Spleen (tissue), 7 donors: ENCODE data around the gene ZFYVE27.

Source experiments
- POLR2A ChIP-seq, 3 donors: fragments of 450-650 bp; IDR thresholded peaks; one replicate each; pipeline ENCODE4 v1.5.1; 2017; ENCODE audit warnings: antibody characterized with exemption in 3 of 3, mild to moderate bottlenecking in 1 of 3
- POLR2AphosphoS5 ChIP-seq, 3 donors: sonication (generic); formaldehyde crosslinking; IDR thresholded peaks; one replicate each; pipeline ENCODE4 v1.5.1; 2017; ENCODE audit warnings: antibody characterized with exemption in 3 of 3
- TF ChIP-seq, protein P1 (sequence below), 11 experiments: fragments of 200-600 bp in 7 of 11; fragments of 450-650 bp in 4 of 11; sonication (generic) in 4 of 11; IDR thresholded peaks in 8 of 11; conservative IDR thresholded peaks in 3 of 11; 1 replicate in 7 of 11; 2 replicates in 4 of 11; pipeline versions ENCODE4 v1.4.0 to v1.8.0; 2016 to 2021; ENCODE audit warnings: antibody characterized with exemption in 11 of 11, inconsistent platforms in 4 of 11, mild to moderate bottlenecking in 1 of 11
- donor health status: DM: no; HTN: no; CAD: no; lungs with moderate emphysema.
- donor health status: DM: no; HTN: no; CAD: no.
- donor health status: DM: no; HTN: no; CAD: no.

DNA sequence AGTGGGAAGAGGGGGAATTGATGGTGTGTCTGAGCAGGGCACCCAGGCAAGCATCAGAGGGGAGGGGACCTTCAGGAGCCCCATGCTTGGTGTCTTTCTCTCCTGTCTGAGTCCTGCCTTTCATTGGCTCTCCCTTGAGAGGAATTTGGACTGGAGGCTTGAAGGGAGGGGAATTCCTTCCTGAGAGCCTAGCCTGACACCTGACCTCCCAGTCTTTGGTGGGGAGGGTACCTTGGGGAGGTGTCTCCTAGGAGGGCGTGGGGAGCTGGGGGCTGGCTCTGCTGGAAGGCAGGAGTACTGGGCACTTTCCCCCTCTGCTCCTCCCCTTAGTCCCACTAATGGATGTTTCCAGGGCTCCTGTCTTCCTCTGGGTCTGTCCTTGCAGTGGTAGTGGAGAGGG, 36.2 kb downstream of the ZFYVE27 start:
- TF ChIP-seq, protein P1, sequence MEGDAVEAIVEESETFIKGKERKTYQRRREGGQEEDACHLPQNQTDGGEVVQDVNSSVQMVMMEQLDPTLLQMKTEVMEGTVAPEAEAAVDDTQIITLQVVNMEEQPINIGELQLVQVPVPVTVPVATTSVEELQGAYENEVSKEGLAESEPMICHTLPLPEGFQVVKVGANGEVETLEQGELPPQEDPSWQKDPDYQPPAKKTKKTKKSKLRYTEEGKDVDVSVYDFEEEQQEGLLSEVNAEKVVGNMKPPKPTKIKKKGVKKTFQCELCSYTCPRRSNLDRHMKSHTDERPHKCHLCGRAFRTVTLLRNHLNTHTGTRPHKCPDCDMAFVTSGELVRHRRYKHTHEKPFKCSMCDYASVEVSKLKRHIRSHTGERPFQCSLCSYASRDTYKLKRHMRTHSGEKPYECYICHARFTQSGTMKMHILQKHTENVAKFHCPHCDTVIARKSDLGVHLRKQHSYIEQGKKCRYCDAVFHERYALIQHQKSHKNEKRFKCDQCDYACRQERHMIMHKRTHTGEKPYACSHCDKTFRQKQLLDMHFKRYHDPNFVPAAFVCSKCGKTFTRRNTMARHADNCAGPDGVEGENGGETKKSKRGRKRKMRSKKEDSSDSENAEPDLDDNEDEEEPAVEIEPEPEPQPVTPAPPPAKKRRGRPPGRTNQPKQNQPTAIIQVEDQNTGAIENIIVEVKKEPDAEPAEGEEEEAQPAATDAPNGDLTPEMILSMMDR (IDR thresholded peaks at IDR 0.05 in 8 of 11, conservative IDR thresholded peaks at IDR 0.05 in 3 of 11), result no peak
- TF ChIP-seq POLR2AphosphoS5 (IDR thresholded peaks at IDR 0.05), result no peak
- TF ChIP-seq POLR2A (IDR thresholded peaks at IDR 0.05), result no peak
